Caco-2 (cell line): Measurements from ENCODE around the gene SLC20A1. TPM values are rescaled to one million over a fixed set of nuclear protein-coding genes. Genes with fewer than 3 reads are reported as not detected.

ENCODE experiments used
- BruUV-seq: library from RNA; stranded (reverse); fragments of 400-500 nt; replicated peaks from 2 replicates; lab custom pipeline; 2021; lab: Mats Ljungman, UMichigan
- CTCF ChIA-PET: fragments of 300-600 bp; sonication (Branson Sonifier 250); formaldehyde crosslinking; loops from one replicate; lab custom pipeline; 2022; ENCODE audit warnings: antibody characterized with exemption; lab: Charles Lee
- POLR2A ChIA-PET: fragments of 300-600 bp; sonication (Branson Sonifier 250); formaldehyde crosslinking; loops from one replicate; lab custom pipeline; 2022; ENCODE audit warnings: antibody characterized with exemption; lab: Charles Lee
- DNase-seq, 2 experiments: peaks; one replicate each; pipeline versions ENCODE4 v3.0.0 to v3.0.0-alpha.2; 2020 to 2022
- H3K27me3 ChIP-seq: replicated peaks from 2 replicates; pipeline ENCODE4 v1.6.0; 2011; ENCODE audit warnings: low read length; ENCODE audit not compliant: control insufficient read depth, insufficient read depth
- H3K36me3 ChIP-seq: 2 replicates; pipeline ENCODE4 v1.5.1; 2011; ENCODE audit warnings: low read length; ENCODE audit not compliant: control insufficient read depth, insufficient read depth
- H3K4me1 ChIP-seq: fragments of 250-450 bp; sonication (Bioruptor Pico); 2 replicates; pipeline ENCODE4 v1.5.1; 2020; ENCODE audit warnings: mild to moderate bottlenecking
- H3K4me3 ChIP-seq: 2 replicates; pipeline ENCODE4 v1.5.1; 2011; ENCODE audit warnings: low read depth, mild to moderate bottlenecking, control low read depth, low read length
- H3K9me3 ChIP-seq: fragments of 250-450 bp; sonication (Bioruptor Pico); 2 replicates; pipeline ENCODE4 v1.5.1; 2020; ENCODE audit warnings: mild to moderate bottlenecking, moderate library complexity
- H3K27ac Mint-ChIP-seq: one replicate; pipeline ENCODE4 v1.8.0; 2022; ENCODE audit warnings: mixed read lengths; ENCODE audit not compliant: unreplicated experiment
- H3K27me3 Mint-ChIP-seq: one replicate; pipeline ENCODE4 v1.8.0; 2022; ENCODE audit warnings: mixed read lengths; ENCODE audit not compliant: insufficient read depth, unreplicated experiment
- H3K36me3 Mint-ChIP-seq: one replicate; pipeline ENCODE4 v1.8.0; 2022; ENCODE audit warnings: mild to moderate bottlenecking, mixed read lengths; ENCODE audit not compliant: insufficient read depth, unreplicated experiment
- H3K4me1 Mint-ChIP-seq: one replicate; pipeline ENCODE4 v1.8.0; 2022; ENCODE audit warnings: low read depth, mixed read lengths; ENCODE audit not compliant: unreplicated experiment
- H3K4me3 Mint-ChIP-seq: one replicate; pipeline ENCODE4 v1.8.0; 2022; ENCODE audit warnings: mild to moderate bottlenecking, moderate library complexity, mixed read lengths; ENCODE audit not compliant: unreplicated experiment
- H3K9me3 Mint-ChIP-seq: one replicate; pipeline ENCODE4 v1.8.0; 2022; ENCODE audit warnings: mixed read lengths; ENCODE audit not compliant: unreplicated experiment
- CTCF ChIP-seq, 2 experiments: fragments of 200-600 bp in 1 of 2; IDR thresholded peaks; 1 replicate in 1 of 2; 2 replicates in 1 of 2; pipeline versions ENCODE4 v1.5.1 to v1.8.0; 2011 to 2022; ENCODE audit warnings: antibody characterized with exemption in 1 of 2, control low read depth in 1 of 2, inconsistent platforms in 1 of 2, low read depth in 1 of 2, low read length in 1 of 2, mild to moderate bottlenecking in 1 of 2, moderate library complexity in 1 of 2; ENCODE audit not compliant: insufficient read depth in 1 of 2, severe bottlenecking in 1 of 2, unreplicated experiment in 1 of 2
- intact Hi-C: fragments of 100-400 bp; cut with micrococcal nuclease; formaldehyde crosslinking; loops from one replicate; pipeline ENCODE4 v1.10.0; 2022; ENCODE audit not compliant: unreplicated experiment
- total RNA-seq: library from RNA; stranded (reverse); gene quantifications from 2 replicates; pipeline ENCODE4 v1.2.3, GENCODE V29; 2022

Gene SLC20A1
- total RNA-seq, 1 experiment from 2014 or later = 91.1 TPM

GRCh38 chr2:112684415-112684775 is 38.7 kb downstream of the SLC20A1 start:
- Mint-ChIP-seq H3K27ac (no peak overlapping the region), H3K9me3 (no peaks in the 10 kb centered on the region), H3K4me3 (no peak overlapping the region), H3K27me3 (no peaks in the 10 kb centered on the region), H3K36me3 (no peaks in the 10 kb centered on the region), H3K4me1 (no peaks in the 10 kb centered on the region)
- H3K4me1 ChIP-seq = no peaks in the 10 kb centered on the region
- CTCF ChIA-PET = no interaction called here
- POLR2A ChIA-PET = no interaction called here
- H3K36me3 ChIP-seq = no peaks in the 10 kb centered on the region
- no peaks in the 10 kb centered on the region for H3K27me3 ChIP-seq
- H3K9me3 ChIP-seq = no peaks in the 10 kb centered on the region
- BruUV-seq = no TSS peak
- DNase-seq = no peak
- H3K4me3 ChIP-seq = no peak overlapping the region
- intact Hi-C loops = no loop called here
- TF ChIP-seq CTCF (IDR thresholded peaks at IDR 0.05; ENCODE audit: insufficient read depth in 1 of 2, low read depth in 1 of 2, low read length in 1 of 2, severe bottlenecking in 1 of 2, unreplicated experiment in 1 of 2) = no peak

GRCh38 chr2:112685271-112685884 is 39.6 kb downstream of the SLC20A1 start:
- H3K4me1 Mint-ChIP-seq = no peaks in the 10 kb centered on the region
- DNase-seq = no peak
- CTCF ChIA-PET = interaction anchor here (0.5 to 1.0 kb wide), 6 partner anchors 11 to 57 kb away, joined by 3 to 8 read pairs (median 4); partner anchors contain the start of gene SLC20A1
- H3K9me3 ChIP-seq = no peaks in the 10 kb centered on the region
- no peaks in the 10 kb centered on the region for H3K27me3 ChIP-seq
- no peak overlapping the region for H3K4me3 Mint-ChIP-seq
- H3K4me1 ChIP-seq = no peaks in the 10 kb centered on the region
- no peaks in the 10 kb centered on the region for H3K9me3 Mint-ChIP-seq
- H3K27me3 Mint-ChIP-seq = no peaks in the 10 kb centered on the region
- no peak overlapping the region for H3K27ac Mint-ChIP-seq
- POLR2A ChIA-PET = no interaction called here
- H3K4me3 ChIP-seq = no peak overlapping the region
- BruUV-seq = no TSS peak
- H3K36me3 Mint-ChIP-seq = no peaks in the 10 kb centered on the region
- H3K36me3 ChIP-seq = no peaks in the 10 kb centered on the region
- TF ChIP-seq CTCF (IDR thresholded peaks at IDR 0.05; ENCODE audit: insufficient read depth in 1 of 2, low read depth in 1 of 2, low read length in 1 of 2, severe bottlenecking in 1 of 2, unreplicated experiment in 1 of 2) = peak; percentile 3 to 39
- intact Hi-C loops = no loop called here

GRCh38 chr2:112686348-112687217 is 40.8 kb downstream of the SLC20A1 start:
- no peak overlapping the region for H3K4me3 ChIP-seq
- no peaks in the 10 kb centered on the region for H3K9me3 Mint-ChIP-seq

More at GRCh38 chr2:112686348-112687217, 40.8 kb downstream of the SLC20A1 start:
- H3K36me3 ChIP-seq = no peaks in the 10 kb centered on the region
- ChIA-PET CTCF (no interaction called here), POLR2A (no interaction called here)
- intact Hi-C loops = no loop called here
- no peaks in the 10 kb centered on the region for H3K36me3 Mint-ChIP-seq
- H3K4me3 Mint-ChIP-seq = no peak overlapping the region
- H3K4me1 ChIP-seq = no peaks in the 10 kb centered on the region
- DNase-seq = no peak
- no peak overlapping the region for H3K27ac Mint-ChIP-seq
- no TSS peak for BruUV-seq
- H3K27me3 ChIP-seq = no peaks in the 10 kb centered on the region
- TF ChIP-seq CTCF (IDR thresholded peaks at IDR 0.05; ENCODE audit: insufficient read depth in 1 of 2, low read depth in 1 of 2, low read length in 1 of 2, severe bottlenecking in 1 of 2, unreplicated experiment in 1 of 2) = no peak
- peaks cover under 1% of the 10 kb centered on the region for H3K4me1 Mint-ChIP-seq
- H3K27me3 Mint-ChIP-seq = no peaks in the 10 kb centered on the region
- no peaks in the 10 kb centered on the region for H3K9me3 ChIP-seq
